Activated CD4-positive, alpha-beta T cell treated with anti-CD3 and anti-CD28 coated beads, Interleukin-2, amount 50 U/mL, for 48 hours (primary cell): ENCODE measurements around the gene MON2.
"Not testable (repeated sequence)": the region's sequence is repeated elsewhere in the genome, so short reads cannot be mapped to it uniquely, and the experiment has no call there.

Experiments used
- DNase-seq, 2 experiments: peaks; one replicate each; pipeline ENCODE4 v3.0.0-alpha.2; 2020

Gene MON2

DNA sequence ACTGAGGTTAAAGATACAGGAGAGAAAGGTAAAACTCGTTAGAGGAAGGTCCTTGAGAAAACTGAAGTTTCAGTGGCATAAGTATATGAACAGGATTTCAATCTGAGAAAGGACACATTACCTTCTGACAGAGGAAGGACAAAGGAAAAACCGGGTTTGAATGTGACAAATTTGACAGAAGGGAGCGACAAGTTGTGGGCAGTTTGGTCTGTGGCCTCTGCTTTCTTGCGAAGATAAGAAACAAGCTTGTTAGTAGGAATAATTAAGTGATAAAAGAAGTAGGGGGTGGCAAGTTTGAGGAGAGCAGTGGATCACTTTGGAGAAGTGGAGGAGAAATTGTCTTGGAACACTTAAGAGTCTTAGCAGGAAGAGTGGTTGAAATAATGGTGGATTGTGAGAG lies 5.1 kb downstream of the MON2 start:
- no peak for DNase-seq

DNA sequence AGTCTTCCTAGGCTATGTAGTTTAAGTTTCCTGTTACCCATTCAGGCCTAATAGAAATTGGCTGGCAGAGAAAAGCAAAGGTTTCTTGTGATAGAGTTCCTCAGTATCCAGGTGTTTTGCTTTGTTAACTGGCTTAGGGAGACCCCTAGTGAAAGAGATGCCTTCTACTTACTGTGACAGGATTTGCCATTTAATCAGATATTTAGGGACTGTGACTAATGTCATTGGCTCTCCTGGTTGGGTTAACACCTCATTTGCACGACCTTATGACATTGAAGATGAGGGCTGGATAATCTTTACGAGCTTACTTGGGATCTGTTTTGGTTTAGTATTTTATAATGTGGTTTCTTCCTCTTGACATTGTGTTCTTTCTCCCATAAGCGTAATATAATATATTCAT lies 5.8 kb downstream of the MON2 start:
- DNase-seq, result no peak

DNA sequence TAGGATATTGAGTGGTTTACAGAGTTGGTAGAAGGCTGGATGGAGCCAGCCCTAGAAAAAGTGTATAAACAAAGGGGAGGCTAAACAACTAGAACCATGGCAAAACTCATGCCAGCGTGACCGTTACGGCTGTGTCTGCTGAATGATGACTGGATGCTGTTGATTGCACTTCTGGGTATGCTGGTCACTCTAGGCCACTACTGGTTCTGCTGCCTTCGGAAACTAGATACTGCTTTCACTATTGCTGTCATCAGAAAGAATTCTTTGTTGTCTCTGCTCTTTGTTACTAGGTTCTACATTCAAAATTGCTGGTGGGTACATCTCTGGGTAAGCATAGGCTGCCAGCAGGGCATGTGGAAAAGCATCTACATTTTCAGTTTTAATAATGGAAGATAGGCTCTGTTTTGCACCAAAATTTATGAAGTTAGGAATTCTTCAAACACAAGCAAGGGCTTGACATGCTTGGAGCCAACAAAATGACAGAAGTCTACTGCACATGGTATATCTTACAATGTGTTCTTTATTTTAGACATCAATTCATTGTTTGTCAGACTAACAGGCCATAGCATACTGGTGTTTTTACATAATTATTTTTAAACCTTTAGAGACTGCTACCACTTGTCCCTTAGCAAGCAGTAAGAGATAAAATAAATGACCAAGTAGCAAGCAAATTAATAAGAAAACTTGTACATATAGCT lies 15.4 kb downstream of the MON2 start:
- DNase-seq, result no peak

DNA sequence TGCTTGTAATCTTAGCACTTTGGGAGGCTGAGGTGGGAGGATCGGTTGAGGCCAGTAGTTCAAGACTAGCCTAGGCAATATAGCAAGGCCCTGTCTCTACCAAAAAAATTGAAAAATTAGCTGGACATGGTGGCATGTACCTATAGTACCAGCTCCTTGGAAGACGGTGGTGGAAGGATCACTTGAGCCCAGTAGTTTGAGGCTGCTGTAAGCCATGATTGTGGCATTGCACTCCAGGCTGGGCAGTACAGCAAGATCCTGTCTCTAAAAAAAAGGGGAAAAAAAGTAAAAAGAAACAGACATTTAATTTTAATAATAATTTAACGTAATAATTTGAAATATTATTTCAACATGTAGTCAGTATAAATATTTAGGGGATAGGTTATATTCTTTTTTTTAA lies 16.1 kb downstream of the MON2 start:
- no peak for DNase-seq

DNA sequence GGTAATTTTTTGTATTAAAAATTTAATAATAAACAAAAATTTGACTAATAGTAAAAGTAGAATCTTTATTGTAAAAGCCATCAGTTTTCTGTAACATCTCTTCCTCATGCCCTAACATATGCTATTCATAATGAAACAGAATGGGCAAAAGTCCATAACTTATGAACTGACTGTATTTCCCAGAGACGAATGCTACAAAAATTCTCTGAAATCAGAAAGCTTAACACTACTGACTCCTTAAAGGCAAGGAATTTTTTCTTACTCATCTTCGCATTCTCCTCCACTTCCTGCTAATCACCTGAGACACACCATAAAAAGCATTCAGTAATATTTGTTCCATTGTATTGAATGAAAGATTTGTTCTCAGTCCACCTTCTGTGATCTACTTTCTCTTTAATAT lies 17.6 kb downstream of the MON2 start:
- no peak for DNase-seq

DNA sequence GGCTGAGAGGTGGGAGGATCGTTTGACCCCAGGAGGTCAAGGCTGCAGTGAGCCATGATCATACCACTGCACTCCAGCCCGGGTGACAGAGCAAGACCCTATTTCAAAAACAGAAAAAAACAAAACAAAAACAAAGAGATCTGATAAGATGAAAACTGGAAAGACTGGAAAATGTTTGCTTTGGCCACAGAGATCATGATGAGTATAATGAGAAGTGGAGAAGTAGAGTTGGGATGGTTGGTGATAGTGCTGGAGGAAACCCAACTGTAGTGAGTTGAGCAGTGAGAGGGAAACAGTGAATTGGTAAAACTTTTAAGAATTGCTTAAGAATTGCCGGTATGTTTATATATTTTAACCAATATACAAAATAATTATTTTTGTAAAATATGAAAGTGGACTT lies 39.2 kb downstream of the MON2 start:
- DNase-seq, result no peak

DNA sequence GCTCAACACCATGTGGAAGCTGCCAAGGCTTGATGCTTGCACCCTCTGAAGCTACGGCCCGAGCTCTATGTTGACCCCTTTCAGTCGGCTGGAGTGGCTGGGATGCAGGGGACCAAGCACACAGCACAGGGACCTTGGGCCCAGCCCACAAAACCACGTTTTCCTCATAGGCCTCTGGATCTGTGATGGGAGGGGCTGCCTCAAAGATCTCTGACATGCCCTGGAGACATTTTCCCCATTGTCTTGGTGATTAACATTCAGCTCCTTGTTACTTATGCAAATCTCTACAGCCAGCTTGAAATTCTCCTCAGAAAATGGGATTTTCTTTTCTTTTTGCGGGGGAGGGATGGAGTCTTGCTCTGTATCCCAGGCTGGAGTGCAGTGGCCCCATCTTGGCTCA lies 46.3 kb downstream of the MON2 start:
- no peak for DNase-seq

DNA sequence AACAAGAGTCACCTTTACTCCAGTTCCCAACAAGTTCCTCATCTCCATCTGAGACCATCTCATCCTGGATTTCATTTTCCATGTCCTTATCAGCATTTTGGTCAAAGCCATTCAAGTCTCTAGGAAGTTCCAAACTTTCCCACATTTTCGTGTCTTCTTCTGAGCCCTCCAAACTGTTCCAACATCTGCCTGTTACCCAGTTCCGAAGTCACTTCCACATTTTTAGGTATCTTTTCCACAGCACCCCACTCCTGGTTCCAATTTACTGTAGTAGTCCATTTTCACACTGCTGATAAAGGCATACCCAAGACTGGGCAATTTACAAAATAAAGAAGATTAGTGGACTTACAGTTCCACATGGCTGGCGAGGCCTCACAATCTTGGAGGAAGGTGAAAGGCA lies 47.5 kb downstream of the MON2 start:
- not testable (repeated sequence) for DNase-seq

DNA sequence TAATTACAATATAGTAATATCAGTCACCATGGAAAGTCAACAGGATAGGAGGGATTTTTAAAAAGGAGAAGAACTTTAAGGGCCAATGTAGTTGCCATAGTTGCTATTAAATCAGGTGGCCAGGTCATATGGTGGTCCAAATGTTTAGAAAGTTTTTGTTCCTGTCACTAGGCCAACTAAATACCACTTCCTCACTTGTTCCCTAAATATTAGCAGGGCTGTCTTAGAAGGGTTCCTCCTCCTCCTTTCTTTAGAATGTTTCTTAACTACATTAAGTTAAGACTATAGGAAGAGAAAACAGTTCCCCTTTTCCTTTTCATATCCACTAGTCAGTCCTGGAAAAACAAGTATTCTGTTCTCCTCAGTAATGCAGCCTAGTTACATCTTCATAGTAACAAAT lies 50.3 kb downstream of the MON2 start:
- no peak for DNase-seq

DNA sequence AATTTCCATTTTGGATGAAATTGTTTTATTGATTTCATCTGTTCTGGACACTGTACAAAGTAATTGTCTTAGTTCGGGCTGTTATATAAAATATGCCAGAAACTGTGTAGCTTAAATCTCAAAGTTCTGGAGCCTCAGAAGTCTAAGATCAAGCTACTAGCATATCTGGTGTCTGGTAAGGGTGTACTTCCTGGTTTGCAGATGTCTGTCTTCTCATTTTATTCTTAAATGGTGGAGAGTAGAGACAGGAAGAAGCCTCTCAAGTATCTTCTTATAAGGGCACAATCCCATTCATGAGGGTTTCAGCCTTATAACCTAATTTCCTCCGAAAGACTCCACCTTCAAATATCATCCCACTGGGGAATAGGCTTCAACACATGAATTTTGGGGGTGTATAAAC lies 51.3 kb downstream of the MON2 start:
- no peak for DNase-seq

DNA sequence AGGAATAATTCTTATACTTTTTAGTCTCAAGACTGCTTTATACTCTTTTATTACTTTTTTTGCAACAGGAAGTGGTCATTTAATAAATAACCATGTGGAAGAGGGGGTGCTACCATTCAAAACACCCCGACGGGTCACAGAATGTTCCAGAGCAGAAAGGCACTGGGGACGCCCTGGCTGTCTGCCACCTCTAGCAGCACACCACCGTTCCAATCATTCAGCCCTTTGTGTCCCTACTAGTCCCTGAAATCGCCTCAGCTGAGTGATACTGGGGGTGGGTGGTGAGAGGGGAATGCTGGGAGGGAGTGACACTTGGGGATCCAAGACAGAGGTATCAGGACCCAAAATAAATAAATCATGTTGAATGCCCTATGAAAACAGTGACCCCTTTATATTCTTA lies 52.4 kb downstream of the MON2 start:
- no peak for DNase-seq

DNA sequence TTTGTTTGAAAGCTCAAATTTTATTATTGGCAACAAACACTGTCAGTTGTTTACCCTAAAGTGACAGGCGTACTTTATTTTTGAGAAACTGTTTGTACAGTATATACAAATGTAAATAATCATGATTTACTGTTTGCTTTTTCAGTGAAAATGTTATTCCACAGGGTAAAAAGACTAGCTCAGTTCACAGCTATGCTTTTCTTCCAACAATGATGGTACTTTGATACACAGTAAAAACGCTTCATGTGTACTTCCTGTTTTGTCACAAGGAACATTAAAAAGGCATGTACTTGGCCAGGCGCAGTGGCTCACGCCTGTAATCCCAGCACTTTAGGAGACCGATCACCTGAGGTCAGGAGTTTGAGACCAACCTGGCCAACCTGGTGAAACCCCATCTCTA lies 53.7 kb downstream of the MON2 start:
- no peak for DNase-seq

DNA sequence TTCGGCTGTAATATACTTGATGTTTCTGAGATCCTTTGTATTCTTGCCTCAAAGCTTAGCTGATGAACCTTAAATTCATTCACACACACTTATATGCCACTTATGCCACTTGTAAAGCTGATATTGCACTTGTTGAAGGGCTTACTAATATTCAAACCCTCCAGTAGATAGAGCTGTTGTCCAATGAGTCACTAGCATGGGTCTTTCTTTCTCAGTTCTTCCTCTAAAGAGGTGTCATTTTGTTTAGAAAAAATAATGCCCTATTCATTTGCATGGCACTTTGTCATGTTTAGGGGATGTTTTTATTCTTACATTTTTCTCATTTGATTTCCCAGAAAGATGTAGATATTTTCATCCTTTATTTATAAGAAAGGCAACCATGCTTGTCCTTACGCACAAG lies 56.4 kb downstream of the MON2 start:
- DNase-seq, result no peak

DNA sequence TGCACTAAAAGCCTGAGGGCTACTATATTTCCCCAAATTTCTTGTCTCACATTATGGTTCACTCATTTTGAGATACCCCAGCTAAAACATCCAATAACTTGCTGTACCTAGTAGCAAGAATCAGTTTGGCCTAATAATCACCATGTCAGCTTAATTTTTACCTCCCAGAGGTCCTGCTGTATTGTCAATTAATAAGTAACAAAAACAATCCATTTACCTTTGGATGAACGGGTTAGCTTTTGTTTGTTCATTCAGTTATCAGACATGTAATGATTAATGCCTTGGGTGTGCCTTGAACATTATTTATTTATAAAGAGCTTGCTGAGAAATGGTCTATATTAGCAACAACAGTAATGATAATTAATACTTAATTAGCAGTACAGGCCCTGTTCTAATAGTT lies 57.0 kb downstream of the MON2 start:
- DNase-seq, result no peak

DNA sequence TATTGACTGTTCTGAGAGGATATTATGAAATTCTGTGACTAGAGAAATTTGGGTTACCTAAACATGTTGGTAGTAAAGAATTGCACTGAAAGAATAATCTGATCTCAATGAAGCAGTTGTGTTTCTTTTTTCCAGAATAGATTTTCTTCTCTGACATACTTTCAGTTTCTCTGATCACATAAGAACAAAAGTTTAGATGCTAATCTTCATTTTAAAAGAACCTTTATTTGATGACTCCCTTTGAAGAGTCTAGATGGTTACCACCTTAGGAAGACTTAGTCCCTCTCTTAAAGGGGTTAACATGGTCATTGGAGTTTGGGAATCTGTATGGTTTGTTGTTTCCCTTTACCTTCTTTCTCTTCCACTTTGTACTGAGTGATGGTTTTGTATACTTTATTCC lies 58.6 kb downstream of the MON2 start:
- no peak for DNase-seq

DNA sequence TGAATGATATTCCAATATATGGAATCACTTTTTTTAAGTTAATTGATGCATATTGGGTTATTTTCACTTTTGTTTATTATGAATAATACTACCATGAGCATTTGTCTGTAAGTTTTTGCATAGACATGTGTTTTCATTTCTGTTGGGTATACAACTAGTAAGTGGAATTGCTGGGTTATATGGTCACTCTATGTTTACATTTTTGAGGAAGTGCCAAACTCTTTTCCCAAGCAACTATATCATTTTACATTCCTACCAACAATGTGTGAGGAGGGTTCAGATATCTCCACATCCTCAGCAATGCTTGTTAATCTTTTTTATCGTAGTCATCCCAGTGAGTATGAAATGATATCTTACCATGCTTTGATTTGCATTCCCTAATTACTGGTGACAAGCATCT lies 64.0 kb downstream of the MON2 start:
- no peak for DNase-seq

DNA sequence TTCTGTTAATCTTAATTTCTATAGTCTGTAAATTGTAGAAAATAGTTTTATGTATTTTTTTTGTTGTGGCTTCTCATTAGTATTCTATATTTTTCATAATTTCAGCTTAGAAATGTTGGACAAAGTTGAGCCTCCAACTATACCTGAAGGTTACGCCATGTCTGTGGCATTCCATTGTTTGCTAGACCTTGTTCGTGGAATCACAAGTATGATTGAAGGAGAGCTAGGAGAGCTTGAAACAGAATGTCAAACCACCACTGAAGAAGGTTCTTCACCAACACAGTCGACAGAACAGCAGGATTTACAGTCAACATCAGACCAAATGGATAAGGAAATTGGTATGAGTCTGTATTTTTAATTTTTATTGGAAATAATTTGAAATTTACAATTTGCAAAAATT lies 65.7 kb downstream of the MON2 start:
- no peak for DNase-seq

DNA sequence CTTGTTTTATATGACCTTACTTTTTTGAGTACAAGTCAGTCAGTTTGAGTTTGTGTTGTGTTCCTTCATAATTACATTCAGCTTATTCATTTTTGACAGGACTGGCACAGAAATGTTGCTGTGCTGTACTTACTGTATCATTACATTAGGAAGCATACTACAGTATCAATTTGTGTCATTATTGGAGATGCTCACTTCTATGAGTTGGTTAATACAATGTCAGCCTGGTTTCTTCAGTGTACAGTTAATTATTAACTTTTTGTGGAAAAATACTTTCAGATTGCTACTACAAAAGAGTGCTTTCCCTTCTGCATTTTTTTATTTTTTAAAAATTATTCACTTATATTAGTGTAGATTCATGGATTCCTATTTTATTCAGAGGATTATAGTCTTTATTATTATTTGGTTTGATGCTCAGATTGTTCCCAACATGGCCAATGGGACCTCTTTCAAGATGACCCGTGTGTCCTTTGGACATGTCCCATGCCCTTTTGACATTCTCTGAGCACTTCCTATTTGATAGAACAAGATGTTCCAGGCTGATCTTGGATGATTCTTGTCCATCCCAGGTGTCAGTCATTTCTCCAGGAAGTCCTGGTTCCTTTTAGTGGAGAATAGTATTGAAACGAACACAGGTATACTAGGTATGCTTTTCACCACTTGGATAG lies 66.6 kb downstream of the MON2 start:
- no peak for DNase-seq

DNA sequence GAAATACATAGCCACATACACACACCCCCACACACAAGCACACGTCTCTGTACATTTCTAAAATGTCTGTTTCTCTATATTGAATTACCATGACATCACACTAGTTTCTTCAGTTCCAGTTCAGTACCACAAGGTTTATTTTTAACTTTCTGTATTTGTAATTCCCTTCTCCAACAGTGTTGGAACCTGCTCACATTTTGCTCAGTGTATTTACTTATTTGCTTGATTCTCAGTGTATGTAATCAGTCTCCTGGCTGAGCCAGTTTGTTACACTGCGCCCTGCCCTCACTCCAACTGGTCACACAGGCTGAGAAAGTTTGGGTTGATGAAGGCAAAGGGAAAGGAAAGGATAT lies 67.1 kb downstream of the MON2 start:
- no peak for DNase-seq

DNA sequence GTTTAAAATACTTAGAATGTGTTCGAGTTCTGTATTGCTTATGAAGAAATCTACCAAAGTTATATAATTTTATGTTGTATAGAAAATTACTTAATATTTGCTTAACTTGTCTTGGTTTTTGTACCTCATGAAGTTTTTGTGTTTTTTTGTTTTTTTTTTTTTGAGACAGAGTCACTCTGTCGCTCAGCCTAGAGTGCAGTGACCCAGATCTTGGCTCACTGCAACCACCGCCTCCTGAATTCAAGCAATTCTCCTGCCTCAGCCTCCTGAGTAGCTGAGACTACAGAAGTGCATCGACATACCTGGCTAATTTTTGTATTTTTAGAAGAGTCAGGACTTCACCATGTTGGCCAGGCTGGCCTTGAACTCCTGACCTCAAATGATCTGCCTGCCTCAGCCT lies 69.9 kb downstream of the MON2 start:
- DNase-seq, result no peak

DNA sequence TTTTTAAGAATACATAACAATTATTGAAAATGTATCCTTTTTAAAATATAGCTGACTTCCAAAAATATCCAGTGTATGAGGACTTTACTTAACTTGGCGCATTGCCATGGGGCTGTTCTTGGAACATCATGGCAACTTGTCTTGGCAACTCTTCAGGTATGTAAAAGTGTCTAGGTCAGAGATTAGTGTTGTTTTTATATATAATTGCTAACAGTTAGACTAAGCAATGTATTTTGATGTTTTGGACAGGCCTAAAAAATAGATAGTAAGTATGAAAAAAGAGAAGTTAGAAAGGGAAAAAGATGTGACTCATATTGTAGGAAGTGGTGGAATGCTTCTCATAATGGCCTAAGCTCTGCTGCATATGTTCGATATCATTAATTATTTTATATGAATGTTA lies 70.9 kb downstream of the MON2 start:
- DNase-seq, result no peak

DNA sequence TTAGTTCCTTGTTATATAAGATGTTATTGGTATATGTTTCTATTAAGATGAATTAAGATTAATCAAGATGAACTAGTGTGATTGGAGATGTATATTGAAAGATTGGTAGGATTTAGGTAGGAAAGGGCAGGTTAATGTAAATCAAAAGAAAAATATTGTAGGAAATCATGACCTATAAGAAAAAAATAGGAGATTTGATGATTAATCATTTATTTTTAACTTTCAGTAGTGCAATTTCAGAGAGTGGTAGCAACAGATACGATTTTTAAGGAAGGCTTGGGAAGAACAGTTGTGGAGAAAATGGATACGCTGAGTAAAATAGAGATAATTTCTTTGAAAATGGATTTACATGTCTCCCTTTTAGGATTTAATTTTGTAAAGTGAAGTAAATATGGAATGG lies 73.7 kb downstream of the MON2 start:
- DNase-seq, result no peak

DNA sequence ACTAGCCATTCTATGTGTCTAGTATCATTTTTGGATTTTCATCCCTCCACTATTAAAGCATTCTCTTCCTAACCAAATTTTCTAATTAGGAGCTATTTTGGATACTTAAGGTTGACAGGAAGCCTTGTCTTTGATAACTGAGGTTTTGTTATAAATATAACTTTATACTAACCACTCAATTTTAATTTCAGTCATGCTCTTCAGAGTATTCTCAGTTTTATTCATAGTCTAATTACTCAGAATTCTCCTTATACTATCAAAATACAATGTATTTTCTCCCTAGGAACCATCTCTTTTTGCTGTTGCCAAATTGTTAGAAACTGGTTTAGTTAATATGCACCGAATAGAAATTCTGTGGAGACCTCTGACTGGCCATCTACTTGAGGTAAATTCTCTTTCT lies 76.2 kb downstream of the MON2 start:
- DNase-seq, result no peak

DNA sequence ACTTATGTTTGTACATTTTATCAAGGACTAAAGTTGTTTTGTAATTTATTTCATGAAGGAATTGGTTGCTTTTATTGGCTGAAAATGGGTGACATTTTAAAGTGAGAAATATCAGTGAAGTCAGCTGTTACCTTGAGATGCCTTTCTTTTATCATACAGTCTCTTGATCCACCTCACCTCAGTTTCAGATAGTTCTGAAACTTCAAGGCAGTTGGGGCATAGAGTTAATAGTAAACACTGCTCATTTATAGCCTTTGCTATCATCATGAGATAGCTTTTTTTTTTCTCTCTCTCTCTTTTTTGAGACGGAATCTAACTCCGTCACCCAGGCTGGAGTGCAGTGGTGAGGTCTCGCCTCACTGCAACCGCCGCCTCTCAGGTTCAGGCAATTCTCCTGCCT lies 76.7 kb downstream of the MON2 start:
- no peak for DNase-seq

DNA sequence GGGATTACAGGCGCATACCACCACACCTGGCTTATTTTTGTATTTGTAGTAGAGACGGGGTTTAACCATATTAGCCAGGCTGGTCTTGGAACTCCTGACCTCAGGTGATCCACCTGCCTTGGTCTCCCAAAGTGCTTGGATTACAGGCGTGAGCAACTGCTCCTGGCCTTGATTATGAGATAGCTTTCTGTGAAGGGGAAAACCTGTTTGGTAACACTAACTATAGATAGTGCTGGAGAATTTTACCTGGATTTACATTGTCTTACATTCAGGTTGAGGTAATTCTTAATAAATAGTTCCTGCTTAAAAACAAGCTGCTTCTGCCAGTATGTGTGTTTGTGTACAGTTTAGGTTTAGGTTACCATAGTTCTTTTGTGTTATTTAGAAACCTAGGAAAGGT lies 77.1 kb downstream of the MON2 start:
- DNase-seq, result no peak
